GM12891 (cell line): ENCODE measurements around the gene KIF2B.
"Not testable (repeated sequence)": the region's sequence is repeated elsewhere in the genome, so short reads cannot be mapped to it uniquely, and the experiment has no call there.

Source experiments
- DNase-seq: peaks from one replicate; pipeline ENCODE4 v3.0.0; 2011; ENCODE audit warnings: low spot score; ENCODE audit not compliant: insufficient read length
- FAIRE-seq: peaks from 2 replicates; lab custom pipeline; 2011; peaks lifted over from hg19 to GRCh38; lab: Jason Lieb, UNC
- PAX5 ChIP-seq: IDR thresholded peaks from 2 replicates; pipeline ENCODE4 v1.6.1; 2011; ENCODE audit warnings: low read length, moderate library complexity, mild to moderate bottlenecking; ENCODE audit not compliant: insufficient read depth, severe bottlenecking
- POLR2A ChIP-seq: IDR thresholded peaks from 2 replicates; pipeline ENCODE4 v1.6.1; 2011; ENCODE audit warnings: low read depth, low read length, control low read depth
- POLR2AphosphoS5 ChIP-seq: IDR thresholded peaks from 2 replicates; pipeline ENCODE4 v1.6.1; 2011; ENCODE audit warnings: low read depth, low read length, control low read depth
- POU2F2 ChIP-seq: IDR thresholded peaks from 2 replicates; pipeline ENCODE4 v1.6.1; 2011; ENCODE audit warnings: low read depth, mild to moderate bottlenecking, control low read depth, low read length, moderate library complexity
- SPI1 ChIP-seq: IDR thresholded peaks from 2 replicates; pipeline ENCODE4 v1.6.1; 2011; ENCODE audit warnings: low read depth, low read length, control low read depth
- TAF1 ChIP-seq: IDR thresholded peaks from 2 replicates; pipeline ENCODE4 v1.6.1; 2011; ENCODE audit warnings: low read depth, low read length, control low read depth

Gene KIF2B

GRCh38 chr17:53819956-53820355 is 2.8 kb upstream of the KIF2B start:
- TF ChIP-seq TAF1 (no peak), PAX5 (no peak)
- FAIRE-seq (no peak), DNase-seq (no peak)

GRCh38 chr17:53823341-53824050 is 769 bp downstream of the KIF2B start:
- no peak for FAIRE-seq
- TF ChIP-seq PAX5 (no peak), POU2F2 (no peak), TAF1 (no peak), POLR2A (no peak)
- DNase-seq: no peak

- not testable (repeated sequence) for FAIRE-seq, DNase-seq
These were observed 12.0 kb downstream of the KIF2B start for GRCh38 chr17:53834771-53835170.

GRCh38 chr17:53837131-53837530 is 14.4 kb downstream of the KIF2B start:
- TF ChIP-seq PAX5 (no peak), TAF1 (no peak), SPI1 (no peak), POLR2A (no peak), POLR2AphosphoS5 (no peak), POU2F2 (no peak)
- DNase-seq (no peak), FAIRE-seq (no peak)

GRCh38 chr17:53844491-53845107 is 21.9 kb downstream of the KIF2B start:
- DNase-seq: no peak
- TF ChIP-seq SPI1 (no peak), POLR2AphosphoS5 (no peak), POLR2A (no peak), PAX5 (no peak), POU2F2 (no peak), TAF1 (no peak)
- FAIRE-seq: no peak

- not testable (repeated sequence) for DNase-seq, FAIRE-seq
These were observed 48.4 kb downstream of the KIF2B start for GRCh38 chr17:53871128-53871527.
